KMS-11 (cell line): ENCODE data around the gene ADARB1.

Experiments
- H2AFZ ChIP-seq: fragments of 200-600 bp; sonication (generic); 2 replicates; pipeline ENCODE4 v1.6.1; 2016; ENCODE audit warnings: antibody characterized with exemption, mixed run types, low read depth
- H3K27ac ChIP-seq: fragments of 200-600 bp; sonication (generic); 2 replicates; pipeline ENCODE4 v1.6.1; 2016; ENCODE audit warnings: mild to moderate bottlenecking, mixed run types
- H3K27me3 ChIP-seq: fragments of 200-600 bp; sonication (generic); 2 replicates; pipeline ENCODE4 v1.6.1; 2017; ENCODE audit warnings: mild to moderate bottlenecking, low read depth, mixed run types, moderate library complexity; ENCODE audit not compliant: insufficient read depth
- H3K36me3 ChIP-seq: fragments of 200-600 bp; sonication (generic); 2 replicates; pipeline ENCODE4 v1.6.1; 2017; ENCODE audit warnings: mild to moderate bottlenecking, mixed run types; ENCODE audit not compliant: insufficient read depth
- H3K4me1 ChIP-seq: fragments of 200-600 bp; sonication (generic); 2 replicates; pipeline ENCODE4 v1.6.1; 2016; ENCODE audit warnings: mild to moderate bottlenecking, low read depth, mixed run types; ENCODE audit not compliant: poor library complexity, severe bottlenecking
- H3K4me2 ChIP-seq: fragments of 200-600 bp; sonication (generic); 2 replicates; pipeline ENCODE4 v1.7.0; 2016; ENCODE audit warnings: mild to moderate bottlenecking, mixed run types
- H3K4me3 ChIP-seq: fragments of 200-600 bp; sonication (generic); IDR thresholded peaks from 2 replicates; pipeline ENCODE4 v1.6.1; 2017; ENCODE audit warnings: low read depth, low read length, mixed read lengths; ENCODE audit not compliant: insufficient read depth
- H3K79me2 ChIP-seq: fragments of 200-600 bp; sonication (generic); 2 replicates; pipeline ENCODE4 v1.6.1; 2016; ENCODE audit warnings: low read depth, mixed run types; ENCODE audit not compliant: insufficient read depth
- H3K9ac ChIP-seq: fragments of 200-600 bp; sonication (generic); 2 replicates; pipeline ENCODE4 v1.6.1; 2016; ENCODE audit warnings: mild to moderate bottlenecking, mixed run types
- H4K20me1 ChIP-seq: fragments of 200-600 bp; sonication (generic); 2 replicates; pipeline ENCODE4 v1.6.1; 2016; ENCODE audit warnings: mild to moderate bottlenecking, mixed run types; ENCODE audit not compliant: insufficient read depth
- CTCF ChIP-seq: fragments of 200-600 bp; sonication (generic); conservative IDR thresholded peaks from 2 replicates; pipeline ENCODE4 v1.6.1; 2017; ENCODE audit warnings: low read depth, mild to moderate bottlenecking, antibody characterized with exemption, low read length, moderate library complexity, mixed read lengths

The ADARB1 gene

GRCh38 chr21:45176141-45176540, 101.8 kb downstream of the ADARB1 start:
- H4K20me1 ChIP-seq: no peaks in the 10 kb centered on the region
- no peaks in the 10 kb centered on the region for H3K79me2 ChIP-seq
- H3K4me2 ChIP-seq: no peak overlapping the region
- TF ChIP-seq CTCF: no peak
- H3K4me1 ChIP-seq: no peaks in the 10 kb centered on the region
- no peak overlapping the region for H2AFZ ChIP-seq
- H3K27ac ChIP-seq: no peak overlapping the region
- no peaks in the 10 kb centered on the region for H3K27me3 ChIP-seq
- no peaks in the 10 kb centered on the region for H3K36me3 ChIP-seq
- H3K9ac ChIP-seq: no peak overlapping the region
- no peak overlapping the region for H3K4me3 ChIP-seq

GRCh38 chr21:45177039-45177438, 102.7 kb downstream of the ADARB1 start:
- Histone ChIP-seq H2AFZ (no peak overlapping the region), H3K4me3 (no peak overlapping the region), H3K27me3 (no peaks in the 10 kb centered on the region), H3K79me2 (no peaks in the 10 kb centered on the region), H3K9ac (no peak overlapping the region), H4K20me1 (no peaks in the 10 kb centered on the region), H3K27ac (no peak overlapping the region), H3K4me2 (no peak overlapping the region), H3K4me1 (no peaks in the 10 kb centered on the region), H3K36me3 (no peaks in the 10 kb centered on the region)
- TF ChIP-seq CTCF: no peak

- no peak overlapping the region for H3K9ac ChIP-seq
- H4K20me1 ChIP-seq: no peaks in the 10 kb centered on the region
- no peak overlapping the region for H3K4me2 ChIP-seq
- H3K4me1 ChIP-seq: no peaks in the 10 kb centered on the region
- no peak for TF ChIP-seq CTCF
- H3K36me3 ChIP-seq: no peaks in the 10 kb centered on the region
- H3K79me2 ChIP-seq: no peaks in the 10 kb centered on the region
- H3K4me3 ChIP-seq: no peak overlapping the region
- no peak overlapping the region for H2AFZ ChIP-seq
- H3K27me3 ChIP-seq: no peaks in the 10 kb centered on the region
- no peak overlapping the region for H3K27ac ChIP-seq
Measured at GRCh38 chr21:45178070-45178608, 103.8 kb downstream of the ADARB1 start.

GRCh38 chr21:45178971-45179370, 104.6 kb downstream of the ADARB1 start:
- no peaks in the 10 kb centered on the region for H3K36me3 ChIP-seq
- H3K4me1 ChIP-seq: no peaks in the 10 kb centered on the region
- TF ChIP-seq CTCF: no peak
- H3K27ac ChIP-seq: no peak overlapping the region
- H2AFZ ChIP-seq: no peak overlapping the region
- no peak overlapping the region for H3K4me2 ChIP-seq
- H3K4me3 ChIP-seq: no peak overlapping the region
- H3K79me2 ChIP-seq: no peaks in the 10 kb centered on the region
- H4K20me1 ChIP-seq: no peaks in the 10 kb centered on the region
- no peaks in the 10 kb centered on the region for H3K27me3 ChIP-seq
- no peak overlapping the region for H3K9ac ChIP-seq
